HUES6 (cell line): ENCODE measurements around the gene VARS1.
"Not testable (repeated sequence)": the region's sequence is repeated elsewhere in the genome, so short reads cannot be mapped to it uniquely, and the experiment has no call there.

Experiments
- H3K27ac ChIP-seq: 2 replicates; pipeline ENCODE4 v1.7.0; 2013; ENCODE audit warnings: low read depth, mild to moderate bottlenecking, low read length, inconsistent platforms
- H3K27me3 ChIP-seq: 2 replicates; pipeline ENCODE4 v1.6.1; 2013; ENCODE audit warnings: low read length; ENCODE audit not compliant: control insufficient read depth, insufficient read depth
- H3K36me3 ChIP-seq: 2 replicates; pipeline ENCODE4 v1.6.1; 2013; ENCODE audit warnings: low read length; ENCODE audit not compliant: control insufficient read depth, insufficient read depth
- H3K4me1 ChIP-seq: 2 replicates; pipeline ENCODE4 v1.6.1; 2013; ENCODE audit warnings: low read length; ENCODE audit not compliant: control insufficient read depth, insufficient read depth
- H3K4me3 ChIP-seq: 2 replicates; pipeline ENCODE4 v1.5.1; 2013; ENCODE audit warnings: low read depth, low read length
- H3K9ac ChIP-seq: one replicate; pipeline ENCODE4 v1.6.1; 2013; ENCODE audit warnings: mild to moderate bottlenecking, low read length
- H3K9me3 ChIP-seq: 2 replicates; pipeline ENCODE4 v1.6.1; 2013; ENCODE audit warnings: low read depth, low read length; ENCODE audit not compliant: control insufficient read depth, insufficient read depth

Gene VARS1

GRCh38 chr6:31831350-31832215 is 36.0 kb upstream of the VARS1 start:
- no peaks in the 10 kb centered on the region for H3K9me3 ChIP-seq
- H3K9ac ChIP-seq = no peak overlapping the region
- peaks cover 12% of the 10 kb centered on the region; the same call in 1 of the 2 replicates for H3K4me1 ChIP-seq
- H3K36me3 ChIP-seq = peaks cover 17% of the 10 kb centered on the region
- H3K27me3 ChIP-seq = no peaks in the 10 kb centered on the region
- H3K27ac ChIP-seq = no peak overlapping the region
- peak overlapping the region; percentile 70 for H3K4me3 ChIP-seq

- Histone ChIP-seq H3K9ac (no peak overlapping the region), H3K4me1 (peaks cover 15% of the 10 kb centered on the region), H3K27ac (no peak overlapping the region), H3K9me3 (no peaks in the 10 kb centered on the region), H3K4me3 (peak overlapping the region; percentile 70), H3K36me3 (peaks cover 10% of the 10 kb centered on the region), H3K27me3 (no peaks in the 10 kb centered on the region)
Observed at GRCh38 chr6:31830886-31831335, 35.4 kb upstream of the VARS1 start.

DNA sequence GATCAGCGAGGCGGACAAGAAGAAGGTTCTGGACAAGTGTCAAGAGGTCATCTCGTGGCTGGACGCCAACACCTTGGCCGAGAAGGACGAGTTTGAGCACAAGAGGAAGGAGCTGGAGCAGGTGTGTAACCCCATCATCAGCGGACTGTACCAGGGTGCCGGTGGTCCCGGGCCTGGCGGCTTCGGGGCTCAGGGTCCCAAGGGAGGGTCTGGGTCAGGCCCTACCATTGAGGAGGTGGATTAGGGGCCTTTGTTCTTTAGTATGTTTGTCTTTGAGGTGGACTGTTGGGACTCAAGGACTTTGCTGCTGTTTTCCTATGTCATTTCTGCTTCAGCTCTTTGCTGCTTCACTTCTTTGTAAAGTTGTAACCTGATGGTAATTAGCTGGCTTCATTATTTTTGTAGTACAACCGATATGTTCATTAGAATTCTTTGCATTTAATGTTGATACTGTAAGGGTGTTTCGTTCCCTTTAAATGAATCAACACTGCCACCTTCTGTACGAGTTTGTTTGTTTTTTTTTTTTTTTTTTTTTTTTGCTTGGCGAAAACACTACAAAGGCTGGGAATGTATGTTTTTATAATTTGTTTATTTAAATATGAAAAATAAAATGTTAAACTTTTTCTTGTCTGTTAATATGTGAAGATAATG is 34.2 kb upstream of the VARS1 start:
- Histone ChIP-seq H3K27ac (no peak overlapping the region), H3K4me1 (peaks cover 25% of the 10 kb centered on the region)

DNA sequence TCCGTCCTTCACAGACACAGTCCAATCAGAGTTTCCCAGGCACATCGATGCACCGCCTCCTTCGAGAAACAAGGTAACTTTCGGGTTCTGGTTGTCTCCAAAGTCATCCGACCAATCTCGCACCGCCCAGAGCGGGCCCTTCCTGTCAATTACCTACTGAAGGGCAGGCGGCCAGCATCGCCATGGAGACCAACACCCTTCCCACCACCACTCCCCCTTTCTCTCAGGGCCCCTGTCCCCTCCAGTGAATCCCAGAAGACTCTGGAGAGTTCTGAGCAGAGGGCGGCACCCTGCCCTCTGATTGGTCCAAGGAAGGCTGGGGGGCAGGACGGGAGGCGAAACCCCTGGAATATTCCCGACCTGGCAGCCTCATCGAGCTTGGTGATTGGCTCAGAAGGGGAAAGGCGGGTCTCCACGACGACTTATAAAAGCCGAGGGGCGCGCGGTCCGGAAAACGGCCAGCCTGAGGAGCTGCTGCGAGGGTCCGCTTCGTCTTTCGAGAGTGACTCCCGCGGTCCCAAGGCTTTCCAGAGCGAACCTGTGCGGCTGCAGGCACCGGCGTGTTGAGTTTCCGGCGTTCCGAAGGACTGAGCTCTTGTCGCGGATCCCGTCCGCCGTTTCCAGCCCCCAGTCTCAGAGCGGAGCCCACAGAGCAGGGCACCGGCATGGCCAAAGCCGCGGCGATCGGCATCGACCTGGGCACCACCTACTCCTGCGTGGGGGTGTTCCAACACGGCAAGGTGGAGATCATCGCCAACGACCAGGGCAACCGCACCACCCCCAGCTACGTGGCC is 31.9 kb upstream of the VARS1 start, which contains the start of gene HSPA1B:
HSPA1B (plus strand) TSS at position 453 of the 794 bp plus-strand sequence; CDS start at position 666, 213 bp downstream.
- H3K27ac ChIP-seq = peak within 1 kb of the TSS; percentile 55; the same call in 1 of the 2 replicates
- H3K36me3 ChIP-seq = no peaks in the 10 kb centered on the region
- H3K27me3 ChIP-seq = no peaks in the 10 kb centered on the region
- peak within 1 kb of the TSS; percentile 83 for H3K4me3 ChIP-seq
- peak within 1 kb of the TSS; percentile 76 for H3K9ac ChIP-seq
- no peaks in the 10 kb centered on the region for H3K9me3 ChIP-seq
- peaks cover 29% of the 10 kb centered on the region for H3K4me1 ChIP-seq

More for the DNA sequence above, 34.2 kb upstream of the VARS1 start:
- Histone ChIP-seq H3K27me3 (no peaks in the 10 kb centered on the region), H3K4me3 (peak overlapping the region; percentile 70), H3K9ac (peak overlapping the region; percentile 51), H3K36me3 (peaks cover under 1% of the 10 kb centered on the region; the same call in 1 of the 2 replicates), H3K9me3 (no peaks in the 10 kb centered on the region)

GRCh38 chr6:31826793-31827285 is 31.3 kb upstream of the VARS1 start:
- Histone ChIP-seq H3K36me3 (no peaks in the 10 kb centered on the region), H3K27me3 (no peaks in the 10 kb centered on the region), H3K9me3 (no peaks in the 10 kb centered on the region), H3K9ac (peak overlapping the region; percentile 71), H3K4me3 (peak overlapping the region; percentile 63), H3K4me1 (peaks cover 31% of the 10 kb centered on the region), H3K27ac (peak overlapping the region; percentile 55; the same call in 1 of the 2 replicates)

GRCh38 chr6:31825553-31825952 is 30.0 kb upstream of the VARS1 start:
- Histone ChIP-seq H3K27ac (peak overlapping the region; percentile 29; the same call in 1 of the 2 replicates), H3K9ac (no peak overlapping the region), H3K27me3 (no peaks in the 10 kb centered on the region), H3K36me3 (no peaks in the 10 kb centered on the region), H3K4me1 (peaks cover 27% of the 10 kb centered on the region), H3K4me3 (no peak overlapping the region), H3K9me3 (no peaks in the 10 kb centered on the region)

DNA sequence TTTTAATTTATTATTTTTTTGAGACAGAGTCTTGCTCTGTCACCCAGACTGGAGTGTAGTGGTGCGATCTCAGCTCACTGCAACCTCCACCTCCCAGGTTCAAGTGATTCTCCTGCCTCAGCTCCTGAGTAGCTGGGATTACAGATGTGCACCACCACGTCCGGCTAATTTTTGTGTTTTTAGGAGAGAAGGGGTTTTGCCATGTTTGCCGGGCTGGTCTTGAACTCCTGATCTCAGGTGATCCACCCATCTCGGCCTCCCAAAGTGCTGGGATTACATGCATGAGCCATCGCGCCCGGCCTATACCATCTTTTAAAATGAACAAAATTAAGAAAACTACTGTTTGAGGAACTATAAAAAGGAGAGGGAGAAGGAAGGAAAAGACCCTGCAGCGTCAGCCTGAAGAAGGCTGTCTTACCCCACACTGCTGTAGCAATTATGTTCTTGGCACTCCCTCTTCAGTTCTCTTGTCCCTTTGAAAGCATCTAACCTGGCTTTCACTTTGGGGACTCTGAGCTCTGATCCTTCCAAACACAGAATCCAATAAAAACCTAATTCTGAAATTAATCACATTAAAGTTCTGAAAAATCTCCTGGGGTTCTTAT is 28.1 kb upstream of the VARS1 start:
- H3K4me1 ChIP-seq = peaks cover 27% of the 10 kb centered on the region
- not testable (repeated sequence) for H3K27me3 ChIP-seq, H3K27ac ChIP-seq, H3K36me3 ChIP-seq, H3K9ac ChIP-seq, H3K4me3 ChIP-seq, H3K9me3 ChIP-seq

DNA sequence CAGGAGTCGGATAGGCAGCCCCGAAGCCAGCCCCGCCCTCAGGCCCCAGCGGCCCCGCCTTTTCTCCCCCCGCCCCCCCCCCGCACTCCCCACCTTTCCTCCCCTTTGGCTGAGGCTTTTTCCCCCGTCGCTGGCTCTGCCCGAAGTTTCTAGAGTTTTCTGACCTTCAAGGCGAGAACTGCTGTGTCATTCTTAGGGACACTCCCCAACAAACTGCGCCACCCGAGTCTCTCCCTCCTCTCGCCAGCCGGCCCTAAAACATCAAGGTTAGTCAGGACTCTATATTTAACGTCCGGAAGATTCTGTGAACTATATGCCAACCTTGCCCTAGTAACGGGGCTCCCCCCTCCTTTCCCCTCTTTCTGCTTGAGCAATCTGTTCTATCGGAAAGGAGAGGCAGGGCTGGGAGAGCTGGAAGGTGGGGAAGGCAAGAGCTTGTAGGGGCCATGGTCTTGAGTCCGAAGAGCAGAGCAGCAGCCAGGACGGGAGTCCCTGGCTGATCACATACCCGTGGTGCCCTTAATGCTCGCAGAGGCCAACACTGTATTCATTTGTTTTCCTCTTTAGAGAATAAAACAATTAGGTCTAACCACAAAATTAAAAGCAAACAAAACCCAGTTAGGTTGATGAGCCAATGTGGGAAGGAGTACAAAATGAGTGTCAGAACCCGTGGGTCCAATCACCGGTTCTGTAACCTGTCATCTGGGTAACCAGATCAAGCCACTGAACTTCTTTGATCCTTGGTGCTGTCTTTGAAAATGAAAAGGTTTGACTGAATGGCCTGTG is 26.7 kb upstream of the VARS1 start:
- Histone ChIP-seq H3K9ac (peak overlapping the region; percentile 82), H3K36me3 (no peaks in the 10 kb centered on the region), H3K4me3 (peak overlapping the region; percentile 74), H3K27ac (peak overlapping the region; percentile 78), H3K4me1 (peaks cover 34% of the 10 kb centered on the region), H3K9me3 (no peaks in the 10 kb centered on the region), H3K27me3 (no peaks in the 10 kb centered on the region)

DNA sequence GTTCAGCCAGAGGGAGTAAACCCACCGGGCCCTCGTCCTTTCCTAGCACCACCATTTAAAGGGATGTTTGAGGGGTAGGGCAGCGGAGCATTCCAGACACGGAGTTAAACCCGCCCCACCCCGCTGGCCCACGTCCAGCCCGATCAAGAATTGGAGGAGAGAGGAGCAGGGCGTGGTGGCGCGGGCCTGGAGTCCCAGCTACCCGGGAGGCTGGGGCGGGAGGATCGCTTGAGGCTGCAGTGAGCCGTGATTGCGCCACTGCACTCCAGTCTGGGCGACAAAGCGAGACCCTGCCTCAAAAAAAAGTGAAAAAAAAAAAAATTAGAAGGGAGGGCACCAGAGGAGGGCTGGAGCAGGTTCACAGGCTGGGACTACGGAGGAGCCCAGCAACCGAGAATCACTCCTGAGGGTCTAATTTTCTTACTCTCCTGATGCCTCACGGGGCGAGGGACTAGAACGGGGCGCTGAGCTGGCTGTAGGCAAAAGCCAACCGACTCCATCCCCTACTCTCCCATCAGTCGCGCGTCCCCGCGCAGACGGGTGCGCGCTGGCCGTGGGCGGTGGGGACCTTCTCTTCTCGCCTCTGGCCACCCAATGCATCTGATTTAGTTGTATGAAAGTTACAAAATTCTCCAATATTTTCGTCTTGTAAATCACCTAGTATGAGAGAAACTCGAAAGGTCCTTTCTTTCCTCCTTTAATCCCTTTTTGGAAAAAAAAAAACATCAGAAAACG is 25.9 kb upstream of the VARS1 start:
- H3K36me3 ChIP-seq = no peaks in the 10 kb centered on the region
- H3K4me3 ChIP-seq = peak overlapping the region; percentile 74
- peak overlapping the region; percentile 75 for H3K9ac ChIP-seq
- H3K9me3 ChIP-seq = no peaks in the 10 kb centered on the region
- peaks cover 29% of the 10 kb centered on the region for H3K4me1 ChIP-seq
- no peaks in the 10 kb centered on the region for H3K27me3 ChIP-seq
- peak overlapping the region; percentile 49; the same call in 1 of the 2 replicates for H3K27ac ChIP-seq
